PFSK-1 (cell line): ENCODE results near the gene GFPT2. TPM values are rescaled to one million over a fixed set of nuclear protein-coding genes. Genes with fewer than 3 reads are reported as not detected.

Source experiments
- FOXP2 ChIP-seq: optimal IDR thresholded peaks from 2 replicates; pipeline ENCODE3; 2011; ENCODE audit warnings: borderline replicate concordance, control low read depth, inconsistent platforms; ENCODE audit not compliant: insufficient read depth; ENCODE audit errors: extremely low read length, extremely low read depth
- POLR2AphosphoS5 ChIP-seq: IDR thresholded peaks from 2 replicates; pipeline ENCODE4 v1.6.1; 2012; ENCODE audit warnings: low read depth, mild to moderate bottlenecking, control low read depth, low read length, moderate library complexity
- SIN3A ChIP-seq: IDR thresholded peaks from 2 replicates; pipeline ENCODE4 v1.6.1; 2012; ENCODE audit warnings: mild to moderate bottlenecking, low read length, moderate library complexity, borderline replicate concordance; ENCODE audit not compliant: insufficient read depth
- TAF1 ChIP-seq: IDR thresholded peaks from 2 replicates; pipeline ENCODE4 v1.6.1; 2012; ENCODE audit warnings: low read length, control low read depth, borderline replicate concordance; ENCODE audit not compliant: insufficient read depth
- polyA plus RNA-seq: library from polyadenylated mRNA; unstranded; fragments of >200 nt; gene quantifications from one replicate; pipeline ENCODE4 v1.2.1, GENCODE V29; 2012; ENCODE audit warnings: low read depth, missing spikeins; ENCODE audit not compliant: insufficient read length
- TF ChIP-seq, protein P1 (sequence below), 2 experiments: IDR thresholded peaks; 2 replicates each; pipeline versions ENCODE4 v1.6.1 to v1.8.0; 2011 to 2012; ENCODE audit warnings: low read depth in 2 of 2, low read length in 2 of 2, control low read depth in 1 of 2, inconsistent platforms in 1 of 2, mild to moderate bottlenecking in 1 of 2, moderate library complexity in 1 of 2; ENCODE audit not compliant: insufficient read depth in 1 of 2

GFPT2 gene
- polyA plus RNA-seq: 8.7 TPM

DNA sequence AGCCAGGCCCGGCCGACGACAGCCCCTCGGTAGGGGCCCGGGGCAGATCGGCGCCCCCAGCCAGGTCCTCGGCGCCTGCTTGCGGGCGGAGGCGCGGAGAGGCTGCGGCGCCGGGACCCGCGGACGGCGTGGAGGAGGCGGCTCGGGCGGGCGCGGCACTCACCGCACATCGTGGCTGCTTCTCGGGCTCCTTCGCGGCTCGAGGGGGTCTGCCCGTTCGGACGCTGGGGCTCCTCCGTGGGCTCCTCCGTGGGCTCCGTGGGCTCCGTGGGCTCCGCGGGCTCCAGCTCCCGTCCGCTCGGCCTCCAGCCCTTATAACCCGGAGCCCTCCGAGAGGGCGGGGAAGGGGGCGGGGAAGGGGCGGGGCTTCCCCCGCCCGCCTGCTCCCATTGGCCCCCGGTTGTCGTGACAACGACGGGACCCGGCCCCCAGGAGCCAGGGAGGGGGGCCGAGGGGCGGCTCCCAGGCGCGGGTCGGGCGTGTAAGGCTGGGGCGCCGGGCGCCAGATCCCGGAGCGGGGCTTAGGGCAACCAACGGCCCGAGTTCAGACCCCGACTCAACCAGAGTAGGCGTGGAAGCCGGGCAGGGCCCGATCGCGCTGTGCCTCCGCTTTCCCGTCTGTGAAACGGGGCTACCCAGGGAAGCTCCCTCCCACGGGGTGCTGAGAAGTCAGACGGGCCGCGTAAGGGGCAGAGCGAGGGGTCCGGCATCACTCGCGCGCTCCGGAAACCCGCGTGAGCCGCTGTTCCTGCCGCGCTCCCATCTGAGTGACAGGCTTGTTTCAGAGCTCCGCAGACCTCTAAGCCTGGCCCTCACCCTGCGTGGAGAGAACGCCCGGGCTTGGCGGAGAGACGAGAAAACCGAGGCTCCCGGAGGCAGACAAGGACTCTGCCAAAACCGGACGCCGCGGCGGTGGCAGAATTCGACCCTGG is at the start of gene GFPT2:
Gene GFPT2 (minus strand): TSS at position 289 of the 932 bp plus-strand sequence. CDS start 119 bp downstream, at position 170.
- TF ChIP-seq POLR2AphosphoS5 (no peak), TAF1 (no peak), SIN3A (no peak), FOXP2 (no peak)
- TF ChIP-seq, protein P1, sequence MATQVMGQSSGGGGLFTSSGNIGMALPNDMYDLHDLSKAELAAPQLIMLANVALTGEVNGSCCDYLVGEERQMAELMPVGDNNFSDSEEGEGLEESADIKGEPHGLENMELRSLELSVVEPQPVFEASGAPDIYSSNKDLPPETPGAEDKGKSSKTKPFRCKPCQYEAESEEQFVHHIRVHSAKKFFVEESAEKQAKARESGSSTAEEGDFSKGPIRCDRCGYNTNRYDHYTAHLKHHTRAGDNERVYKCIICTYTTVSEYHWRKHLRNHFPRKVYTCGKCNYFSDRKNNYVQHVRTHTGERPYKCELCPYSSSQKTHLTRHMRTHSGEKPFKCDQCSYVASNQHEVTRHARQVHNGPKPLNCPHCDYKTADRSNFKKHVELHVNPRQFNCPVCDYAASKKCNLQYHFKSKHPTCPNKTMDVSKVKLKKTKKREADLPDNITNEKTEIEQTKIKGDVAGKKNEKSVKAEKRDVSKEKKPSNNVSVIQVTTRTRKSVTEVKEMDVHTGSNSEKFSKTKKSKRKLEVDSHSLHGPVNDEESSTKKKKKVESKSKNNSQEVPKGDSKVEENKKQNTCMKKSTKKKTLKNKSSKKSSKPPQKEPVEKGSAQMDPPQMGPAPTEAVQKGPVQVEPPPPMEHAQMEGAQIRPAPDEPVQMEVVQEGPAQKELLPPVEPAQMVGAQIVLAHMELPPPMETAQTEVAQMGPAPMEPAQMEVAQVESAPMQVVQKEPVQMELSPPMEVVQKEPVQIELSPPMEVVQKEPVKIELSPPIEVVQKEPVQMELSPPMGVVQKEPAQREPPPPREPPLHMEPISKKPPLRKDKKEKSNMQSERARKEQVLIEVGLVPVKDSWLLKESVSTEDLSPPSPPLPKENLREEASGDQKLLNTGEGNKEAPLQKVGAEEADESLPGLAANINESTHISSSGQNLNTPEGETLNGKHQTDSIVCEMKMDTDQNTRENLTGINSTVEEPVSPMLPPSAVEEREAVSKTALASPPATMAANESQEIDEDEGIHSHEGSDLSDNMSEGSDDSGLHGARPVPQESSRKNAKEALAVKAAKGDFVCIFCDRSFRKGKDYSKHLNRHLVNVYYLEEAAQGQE (IDR thresholded peaks at IDR 0.05; ENCODE audit: insufficient read depth in 1 of 2, low read depth in 2 of 2, low read length in 2 of 2): no peak

DNA sequence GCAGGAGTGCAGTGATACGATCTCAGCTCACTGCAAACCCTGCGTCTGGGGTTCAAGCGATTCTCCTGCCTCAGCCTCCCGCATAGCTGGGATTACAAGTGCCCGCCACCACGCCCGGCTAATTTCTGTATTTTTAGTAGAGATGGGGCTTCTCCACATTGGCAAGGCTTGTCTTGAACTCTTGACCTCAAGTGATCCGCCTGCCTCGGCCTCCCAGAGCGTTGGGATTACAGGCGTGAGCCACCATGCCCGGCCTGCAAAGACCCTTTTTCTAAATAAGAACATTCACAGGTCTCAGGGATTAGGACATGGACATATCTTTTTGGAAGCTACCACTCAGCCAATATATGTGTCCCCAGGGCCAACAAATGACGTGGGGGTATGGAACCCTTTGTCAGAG is 49.6 kb upstream of the GFPT2 start:
- TF ChIP-seq POLR2AphosphoS5 (no peak), TAF1 (no peak), SIN3A (no peak), FOXP2 (no peak)
- TF ChIP-seq, protein P1 (IDR thresholded peaks at IDR 0.05; ENCODE audit: insufficient read depth in 1 of 2, low read depth in 2 of 2, low read length in 2 of 2): no peak

DNA sequence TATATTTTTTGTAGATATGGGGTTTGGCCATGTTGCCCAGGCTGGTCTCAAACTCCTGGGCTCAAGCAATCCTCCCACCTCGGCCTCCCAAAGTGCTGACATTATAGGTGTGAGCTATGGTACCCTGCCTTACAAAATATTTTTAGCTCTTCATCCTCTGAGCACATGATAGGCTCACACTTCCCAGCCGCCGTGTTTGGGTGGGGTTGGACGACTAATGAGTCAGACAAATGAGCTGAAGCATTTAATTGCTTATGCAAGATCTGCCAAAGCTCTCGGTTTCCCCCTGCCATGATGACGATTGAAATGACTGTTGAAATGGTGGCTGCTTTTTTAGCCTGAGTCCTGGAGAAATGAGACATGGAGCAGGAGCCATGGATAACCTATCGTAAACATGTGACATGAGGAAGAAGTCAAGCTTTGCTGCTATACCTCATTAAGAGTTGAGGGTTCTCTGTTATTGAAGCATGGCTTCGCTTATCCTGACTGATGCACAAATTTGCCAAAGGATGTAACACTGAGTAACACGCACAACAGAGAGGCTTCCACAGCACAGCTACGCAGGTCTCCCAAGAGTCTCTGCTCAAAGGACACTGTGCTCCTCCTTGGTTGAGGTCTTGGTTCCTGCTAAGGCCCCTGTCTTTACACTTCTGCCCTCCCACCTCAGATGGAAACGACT is 48.2 kb upstream of the GFPT2 start:
- TF ChIP-seq POLR2AphosphoS5 (no peak), FOXP2 (no peak), TAF1 (no peak), SIN3A (no peak)
- TF ChIP-seq, protein P1 (IDR thresholded peaks at IDR 0.05; ENCODE audit: insufficient read depth in 1 of 2, low read depth in 2 of 2, low read length in 2 of 2): no peak

DNA sequence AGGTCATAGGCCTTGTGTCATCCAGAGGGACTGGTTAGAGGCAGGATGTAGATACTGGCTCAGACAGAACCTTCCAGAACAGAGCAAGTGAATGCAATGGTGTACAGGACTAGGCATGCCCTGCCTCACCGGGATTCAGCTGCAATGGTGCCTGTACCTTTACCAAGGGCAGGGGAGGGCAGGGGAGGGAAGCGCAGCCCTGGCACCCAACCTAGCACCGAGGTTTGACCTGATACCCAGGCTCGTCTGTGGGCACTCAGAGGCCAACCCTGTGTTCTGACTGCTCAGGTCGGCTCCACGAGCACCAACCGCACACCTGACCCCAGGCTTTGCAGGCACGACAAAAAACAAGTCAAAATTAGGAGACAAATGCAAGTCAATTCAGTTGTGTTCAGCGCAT is 47.3 kb upstream of the GFPT2 start:
- TF ChIP-seq POLR2AphosphoS5 (no peak), SIN3A (no peak), FOXP2 (no peak), TAF1 (no peak)
- TF ChIP-seq, protein P1 (IDR thresholded peaks at IDR 0.05; ENCODE audit: insufficient read depth in 1 of 2, low read depth in 2 of 2, low read length in 2 of 2): no peak
